ENCODE data around the gene ZCCHC7. TPM values are rescaled to one million over a fixed set of nuclear protein-coding genes. Genes with fewer than 3 reads are reported as not detected.

The ZCCHC7 gene
- total RNA-seq, 1 experiment from 2014 or later, result 27.9 TPM

GRCh38 chr9:37342493-37342892 is 222.1 kb downstream of the ZCCHC7 start:
- ChIA-PET CTCF (no interaction called here), POLR2A (ENCODE audit: low non-redundant PET) (no interaction called here)
- Histone ChIP-seq H3K27ac (ENCODE audit: low read depth, low read length, poor library complexity, severe bottlenecking) (no peak overlapping the region), H3K36me3 (ENCODE audit: insufficient read depth, low read length, poor library complexity, severe bottlenecking) (no peaks in the 10 kb centered on the region), H3K4me1 (ENCODE audit: insufficient read depth, low read length, poor library complexity, severe bottlenecking) (peaks cover 49% of the 10 kb centered on the region), H3K4me3 (ENCODE audit: low read depth, low read length, poor library complexity, severe bottlenecking) (no peak overlapping the region), H3K27me3 (replicated peaks; ENCODE audit: insufficient read depth, low read depth, low read length, poor library complexity) (no peaks in the 10 kb centered on the region), H3K9me3 (ENCODE audit: low read depth, low read length, poor library complexity, severe bottlenecking) (no peaks in the 10 kb centered on the region)
- no TSS peak for BruUV-seq (replicated peaks)
- no peak for DNase-seq (ENCODE audit: low spot score)
- intact Hi-C loops (cut with micrococcal nuclease; ENCODE audit: unreplicated experiment), result no loop called here
- TF ChIP-seq CTCF (conservative IDR thresholded peaks at IDR 0.05; ENCODE audit: low read depth, low read length) (no peak), EZH2 (IDR thresholded peaks at IDR 0.05; ENCODE audit: borderline replicate concordance, low read depth, low read length, poor library complexity, severe bottlenecking) (no peak)

- intact Hi-C loops (cut with micrococcal nuclease; ENCODE audit: unreplicated experiment), result no loop called here
- no peak for DNase-seq (ENCODE audit: low spot score)
These were observed 222.5 kb downstream of the ZCCHC7 start for GRCh38 chr9:37342895-37343294.

GRCh38 chr9:37343724-37344123 is 223.3 kb downstream of the ZCCHC7 start:
- ChIA-PET CTCF (no interaction called here), POLR2A (ENCODE audit: low non-redundant PET) (no interaction called here)
- Histone ChIP-seq H3K36me3 (ENCODE audit: insufficient read depth, low read length, poor library complexity, severe bottlenecking) (no peaks in the 10 kb centered on the region), H3K4me3 (ENCODE audit: low read depth, low read length, poor library complexity, severe bottlenecking) (no peak overlapping the region), H3K4me1 (ENCODE audit: insufficient read depth, low read length, poor library complexity, severe bottlenecking) (peaks cover 37% of the 10 kb centered on the region), H3K27me3 (replicated peaks; ENCODE audit: insufficient read depth, low read depth, low read length, poor library complexity) (no peaks in the 10 kb centered on the region), H3K9me3 (ENCODE audit: low read depth, low read length, poor library complexity, severe bottlenecking) (no peaks in the 10 kb centered on the region), H3K27ac (ENCODE audit: low read depth, low read length, poor library complexity, severe bottlenecking) (no peak overlapping the region)
- TF ChIP-seq CTCF (conservative IDR thresholded peaks at IDR 0.05; ENCODE audit: low read depth, low read length) (no peak), EZH2 (IDR thresholded peaks at IDR 0.05; ENCODE audit: borderline replicate concordance, low read depth, low read length, poor library complexity, severe bottlenecking) (no peak)
- BruUV-seq (replicated peaks), result no TSS peak
- no peak for DNase-seq (ENCODE audit: low spot score)
- intact Hi-C loops (cut with micrococcal nuclease; ENCODE audit: unreplicated experiment), result no loop called here

More at GRCh38 chr9:37342895-37343294, 222.5 kb downstream of the ZCCHC7 start:
- H3K27me3 ChIP-seq (replicated peaks; ENCODE audit: insufficient read depth, low read depth, low read length, poor library complexity), result no peaks in the 10 kb centered on the region
- H3K4me1 ChIP-seq (ENCODE audit: insufficient read depth, low read length, poor library complexity, severe bottlenecking), result peaks cover 45% of the 10 kb centered on the region
- no TSS peak for BruUV-seq (replicated peaks)
- H3K9me3 ChIP-seq (ENCODE audit: low read depth, low read length, poor library complexity, severe bottlenecking), result no peaks in the 10 kb centered on the region
- TF ChIP-seq CTCF (conservative IDR thresholded peaks at IDR 0.05; ENCODE audit: low read depth, low read length), result no peak
- no peak for TF ChIP-seq EZH2 (IDR thresholded peaks at IDR 0.05; ENCODE audit: borderline replicate concordance, low read depth, low read length, poor library complexity, severe bottlenecking)
- ChIA-PET CTCF (no interaction called here), POLR2A (ENCODE audit: low non-redundant PET) (no interaction called here)
- H3K36me3 ChIP-seq (ENCODE audit: insufficient read depth, low read length, poor library complexity, severe bottlenecking), result no peaks in the 10 kb centered on the region
- H3K27ac ChIP-seq (ENCODE audit: low read depth, low read length, poor library complexity, severe bottlenecking), result no peak overlapping the region
- no peak overlapping the region for H3K4me3 ChIP-seq (ENCODE audit: low read depth, low read length, poor library complexity, severe bottlenecking)

All from A673 (cell line).